Esophagus mucosa (tissue), 1 donor: ENCODE data around the gene NFE2L1. TPM values are rescaled to one million over a fixed set of nuclear protein-coding genes. Genes with fewer than 3 reads are reported as not detected.

ENCODE experiments used
- total RNA-seq: library from RNA; stranded (reverse); gene quantifications from one replicate; pipeline ENCODE4 v1.2.4, GENCODE V29; 2023
- donor health status: DM: yes; HTN: yes; CAD: no.

NFE2L1 gene
- total RNA-seq, 1 donor from 2014 or later: 90.4 TPM

Other genes with a start within 250 kb of the NFE2L1 start
- gene OSBPL7, start 226.6 kb upstream of the NFE2L1 start, total RNA-seq: 1.8 TPM
- gene MRPL10, start 216.8 kb upstream of the NFE2L1 start, total RNA-seq: 26.7 TPM
- gene LRRC46, start 216.7 kb upstream of the NFE2L1 start, total RNA-seq: 0.28 TPM
- 21.2 TPM for gene SCRN2, start 207.1 kb upstream of the NFE2L1 start, total RNA-seq
- gene SP6, start 197.2 kb upstream of the NFE2L1 start, total RNA-seq: 5.9 TPM
- 12.7 TPM for gene SP2, start 152.1 kb upstream of the NFE2L1 start, total RNA-seq
- gene PNPO, start 106.8 kb upstream of the NFE2L1 start, total RNA-seq: 33.3 TPM
- gene PRR15L, start 90.5 kb upstream of the NFE2L1 start, total RNA-seq: 11.0 TPM
- gene CDK5RAP3, start 77.2 kb upstream of the NFE2L1 start, total RNA-seq: 73.4 TPM
- 17.3 TPM for gene COPZ2, start 10.6 kb upstream of the NFE2L1 start, total RNA-seq
- 29.2 TPM for gene CBX1, start 53.1 kb downstream of the NFE2L1 start, total RNA-seq
- 17.4 TPM for gene SNX11, start 59.4 kb downstream of the NFE2L1 start, total RNA-seq